WTC11 (cell line): ENCODE results near the gene NME2. TPM values are rescaled to one million over a fixed set of nuclear protein-coding genes. Genes with fewer than 3 reads are reported as not detected.

Experiments
- ATAC-seq: fragments of 200-7000 bp; cut with Tn5 transposase; 2 replicates; pipeline ENCODE4 v1.10.0; 2021; ENCODE audit warnings: mild to moderate bottlenecking, moderate library complexity
- CTCF ChIA-PET: fragments of 300-600 bp; sonication (Branson Sonifier 250); formaldehyde crosslinking; loops from one replicate; lab custom pipeline; 2021; ENCODE audit warnings: antibody characterized with exemption; lab: Charles Lee
- POLR2A ChIA-PET: fragments of 350-600 bp; sonication (Branson Sonifier 250); formaldehyde crosslinking; loops from one replicate; lab custom pipeline; 2021; ENCODE audit warnings: antibody characterized with exemption; lab: Charles Lee
- DNase-seq: peaks from one replicate; pipeline ENCODE4 v3.0.0; 2021; ENCODE audit warnings: low spot score
- H3K27ac Mint-ChIP-seq: 2 replicates; pipeline ENCODE4 v1.8.0; 2021; ENCODE audit warnings: mixed read lengths
- H3K27me3 Mint-ChIP-seq: 2 replicates; pipeline ENCODE4 v1.8.0; 2021; ENCODE audit warnings: low read depth, mild to moderate bottlenecking, moderate library complexity, mixed read lengths
- H3K36me3 Mint-ChIP-seq: 2 replicates; pipeline ENCODE4 v1.8.0; 2021; ENCODE audit warnings: mixed read lengths
- H3K4me1 Mint-ChIP-seq: 2 replicates; pipeline ENCODE4 v1.8.0; 2022; ENCODE audit warnings: mixed read lengths
- H3K4me3 Mint-ChIP-seq: 2 replicates; pipeline ENCODE4 v1.8.0; 2021; ENCODE audit warnings: mild to moderate bottlenecking, moderate library complexity, mixed read lengths
- H3K9me3 Mint-ChIP-seq: 2 replicates; pipeline ENCODE4 v1.8.0; 2021; ENCODE audit warnings: mixed read lengths
- CTCF ChIP-seq: fragments of 200-600 bp; IDR thresholded peaks from 2 replicates; pipeline ENCODE4 v1.8.0; 2022; ENCODE audit warnings: antibody characterized with exemption
- FOXP1 ChIP-seq: sonication (generic); formaldehyde crosslinking; IDR thresholded peaks from 2 replicates; pipeline ENCODE4 v1.8.0; 2022; ENCODE audit warnings: missing genetic modification reagents, mild to moderate bottlenecking, moderate library complexity, borderline replicate concordance
- GABPB1 ChIP-seq: sonication (generic); formaldehyde crosslinking; IDR thresholded peaks from 2 replicates; pipeline ENCODE4 v1.8.1; 2023; ENCODE audit warnings: mild to moderate bottlenecking, missing genetic modification reagents
- IRF1 ChIP-seq: sonication (generic); formaldehyde crosslinking; IDR thresholded peaks from 2 replicates; pipeline ENCODE4 v1.8.0; 2023; ENCODE audit warnings: missing genetic modification reagents
- KAT7 ChIP-seq: sonication (generic); formaldehyde crosslinking; IDR thresholded peaks from 2 replicates; pipeline ENCODE4 v1.8.1; 2023; ENCODE audit warnings: missing genetic modification reagents, mild to moderate bottlenecking, borderline replicate concordance
- MLX ChIP-seq: sonication (generic); formaldehyde crosslinking; IDR thresholded peaks from 2 replicates; pipeline ENCODE4 v1.8.1; 2023; ENCODE audit warnings: mild to moderate bottlenecking, missing genetic modification reagents, moderate library complexity
- NFATC4 ChIP-seq: fragments of 250-450 bp; sonication (Bioruptor Pico); IDR thresholded peaks from 2 replicates; pipeline ENCODE4 v1.9.0; 2021; ENCODE audit warnings: mild to moderate bottlenecking
- NR2C2 ChIP-seq: sonication (generic); formaldehyde crosslinking; IDR thresholded peaks from 2 replicates; pipeline ENCODE4 v1.8.0; 2022; ENCODE audit warnings: mild to moderate bottlenecking, missing genetic modification reagents
- PREB ChIP-seq: sonication (generic); formaldehyde crosslinking; IDR thresholded peaks from 2 replicates; pipeline ENCODE4 v1.8.1; 2022; ENCODE audit warnings: mild to moderate bottlenecking, missing genetic modification reagents, moderate library complexity, borderline replicate concordance
- PRRX2 ChIP-seq: fragments of 250-450 bp; sonication (Bioruptor Pico); IDR thresholded peaks from 2 replicates; pipeline ENCODE4 v1.8.0; 2021; ENCODE audit warnings: mild to moderate bottlenecking
- SP1 ChIP-seq: sonication (generic); formaldehyde crosslinking; conservative IDR thresholded peaks from 2 replicates; pipeline ENCODE4 v1.8.1; 2022; ENCODE audit warnings: missing genetic modification reagents
- TCF7 ChIP-seq: sonication (generic); formaldehyde crosslinking; IDR thresholded peaks from 2 replicates; pipeline ENCODE4 v1.8.0; 2022; ENCODE audit warnings: mild to moderate bottlenecking, low read depth, missing genetic modification reagents, moderate library complexity
- ZBTB43 ChIP-seq: sonication (generic); formaldehyde crosslinking; IDR thresholded peaks from 2 replicates; pipeline ENCODE4 v1.8.1; 2023; ENCODE audit warnings: mild to moderate bottlenecking, missing genetic modification reagents
- ZMAT4 ChIP-seq: fragments of 250-450 bp; sonication (Bioruptor Pico); IDR thresholded peaks from 2 replicates; pipeline ENCODE4 v1.9.0; 2021; ENCODE audit warnings: mild to moderate bottlenecking
- ZNF232 ChIP-seq: sonication (generic); formaldehyde crosslinking; IDR thresholded peaks from 2 replicates; pipeline ENCODE4 v1.8.0; 2022; ENCODE audit warnings: mild to moderate bottlenecking, missing genetic modification reagents
- ZNF263 ChIP-seq: sonication (generic); formaldehyde crosslinking; IDR thresholded peaks from 2 replicates; pipeline ENCODE4 v1.8.1; 2022; ENCODE audit warnings: low read depth, mild to moderate bottlenecking, moderate library complexity, missing genetic modification reagents
- ZNF425 ChIP-seq: fragments of 250-450 bp; sonication (Bioruptor Pico); conservative IDR thresholded peaks from 2 replicates; pipeline ENCODE4 v1.9.0; 2021; ENCODE audit warnings: mild to moderate bottlenecking
- ZNF532 ChIP-seq: fragments of 250-450 bp; sonication (Bioruptor Pico); IDR thresholded peaks from 2 replicates; pipeline ENCODE4 v1.9.0; 2021; ENCODE audit warnings: mild to moderate bottlenecking, borderline replicate concordance
- total RNA-seq: library from RNA; stranded (reverse); gene quantifications from 3 replicates; pipeline ENCODE4 v1.2.3, GENCODE V29; 2021

Gene NME2
- total RNA-seq, 1 experiment from 2014 or later, result 746 TPM

GRCh38 chr17:51152766-51153209 is 13.4 kb upstream of the NME2 start:
- H3K27ac Mint-ChIP-seq, result no peak overlapping the region
- no peak for DNase-seq
- ATAC-seq, result no peak
- TF ChIP-seq NFATC4 (CRISPR knock-in tag) (no peak), ZNF263 (CRISPR knock-in tag) (no peak), NR2C2 (CRISPR knock-in tag) (no peak)
- no peak overlapping the region for H3K4me3 Mint-ChIP-seq
- no peaks in the 10 kb centered on the region for H3K4me1 Mint-ChIP-seq
- H3K36me3 Mint-ChIP-seq, result peaks cover 23% of the 10 kb centered on the region
- 0 out of 2 replicates have a peak, but pooled peaks cover 3% of the 10 kb centered on the region for H3K9me3 Mint-ChIP-seq
- POLR2A ChIA-PET, result interaction anchor here (0.8 to 1.9 kb wide), 5 partner anchors 13 to 196 kb away, joined by 3 to 15 read pairs (median 4); partner anchors contain the start of genes NME2 and SPAG9
- CTCF ChIA-PET, result interaction anchor here (0.7 to 2.0 kb wide), 16 partner anchors 13 to 368 kb away, joined by 3 to 23 read pairs (median 4); partner anchors contain the start of genes NME2 and SPAG9
- H3K27me3 Mint-ChIP-seq, result no peaks in the 10 kb centered on the region

GRCh38 chr17:51153210-51154072 is 12.8 kb upstream of the NME2 start, which contains the start of gene NME1:
Gene NME1 (plus strand): TSS chr17:51153559. CDS start chr17:51155655, 2,096 bp downstream.
- peak; percentile 91 for ATAC-seq
- H3K36me3 Mint-ChIP-seq, result peaks cover 28% of the 10 kb centered on the region
- no peak within 1 kb of the TSS for H3K4me3 Mint-ChIP-seq
- H3K27me3 Mint-ChIP-seq, result no peaks in the 10 kb centered on the region
- no peak within 1 kb of the TSS for H3K27ac Mint-ChIP-seq
- 0 out of 2 replicates have a peak, but pooled peaks cover 3% of the 10 kb centered on the region for H3K9me3 Mint-ChIP-seq
- ChIA-PET CTCF (interaction anchor here (0.6 to 2.0 kb wide), 27 partner anchors 12 to 371 kb away, joined by 3 to 23 read pairs (median 4); partner anchors contain the start of genes NME2 and SPAG9), POLR2A (interaction anchor here (0.6 to 1.9 kb wide), 7 partner anchors 12 to 1542 kb away, joined by 3 to 15 read pairs (median 3); partner anchors contain the start of genes NME2 and SPAG9)
- H3K4me1 Mint-ChIP-seq, result no peaks in the 10 kb centered on the region
- peak; percentile 96 for DNase-seq
- TF ChIP-seq ZNF532 (CRISPR knock-in tag) (0 out of 2 replicates have a peak, but pooled peaks have one; percentile 72), MLX (CRISPR knock-in tag) (no peak), CTCF (no peak), TCF7 (CRISPR knock-in tag) (no peak), ZMAT4 (CRISPR knock-in tag) (no peak; the same call in 1 of the 2 replicates), SP1 (CRISPR knock-in tag) (peak; percentile 95), GABPB1 (CRISPR knock-in tag) (peak; percentile 96), KAT7 (peak; percentile 85; the same call in 1 of the 2 replicates), PREB (peak; percentile 29; the same call in 1 of the 2 replicates), ZBTB43 (CRISPR knock-in tag) (peak; percentile 77; the same call in 1 of the 2 replicates), ZNF232 (CRISPR knock-in tag) (no peak), FOXP1 (peak; percentile 94), IRF1 (0 out of 2 replicates have a peak, but pooled peaks have one; percentile 60), ZNF425 (CRISPR knock-in tag) (no peak), PRRX2 (CRISPR knock-in tag) (no peak)
